HepG2 (cell line): ENCODE data around the gene P3H2. TPM values are rescaled to one million over a fixed set of nuclear protein-coding genes. Genes with fewer than 3 reads are reported as not detected.

Experiments used
- ATAC-seq: fragments of 200-7000 bp; cut with Tn5 transposase; 3 replicates; pipeline ENCODE4 v1.9.1; 2020; ENCODE audit warnings: mild to moderate bottlenecking, moderate library complexity
- BruUV-seq: library from RNA; stranded (reverse); fragments of 400-500 nt; replicated peaks from 2 replicates; lab custom pipeline; 2021; lab: Mats Ljungman, UMichigan
- CTCF ChIA-PET: fragments of 300-600 bp; formaldehyde crosslinking; extraction: SDS; loops from one replicate; lab custom pipeline; 2021; ENCODE audit warnings: low total read pairs, inconsistent platforms, low intra/inter-chr PET ratio; lab: Yijun Ruan, JAX
- POLR2A ChIA-PET: fragments of 350-600 bp; sonication (Branson Sonifier 250); formaldehyde crosslinking; loops from one replicate; lab custom pipeline; 2020; ENCODE audit warnings: antibody characterized with exemption, inconsistent platforms; lab: Yijun Ruan, JAX
- DNase-seq: peaks from one replicate; pipeline ENCODE4 v3.0.0-alpha.2; 2015; ENCODE audit warnings: low spot score
- FAIRE-seq: peaks from 3 replicates; lab custom pipeline; 2011; peaks lifted over from hg19 to GRCh38; lab: Jason Lieb, UNC
- H2AFZ ChIP-seq: one replicate; pipeline ENCODE4 v1.6.1; 2011; ENCODE audit warnings: low read length, inconsistent platforms
- H3K27ac ChIP-seq: fragments of 300-600 bp; 3 replicates; pipeline ENCODE4 v1.8.0; 2011; ENCODE audit warnings: mixed run types, mild to moderate bottlenecking, mixed read lengths, low read length, inconsistent platforms; ENCODE audit not compliant: insufficient read depth; ENCODE audit errors: extremely low read length
- H3K27me3 ChIP-seq, 2 experiments: fragments of 200-600 bp in 1 of 2; 2 replicates in 1 of 2; 3 replicates in 1 of 2; pipeline versions ENCODE4 v1.6.0 to v1.8.0; 2011; ENCODE audit warnings: low read length in 2 of 2, mild to moderate bottlenecking in 2 of 2, moderate library complexity in 2 of 2, inconsistent platforms in 1 of 2; ENCODE audit not compliant: insufficient read depth in 2 of 2, control insufficient read depth in 1 of 2
- H3K36me3 ChIP-seq, 2 experiments: fragments of 200-600 bp in 1 of 2; replicated peaks in 1 of 2; 2 replicates in 1 of 2; 3 replicates in 1 of 2; pipeline versions ENCODE4 v1.5.1 to v1.8.0; 2011; ENCODE audit warnings: low read length in 2 of 2, inconsistent platforms in 1 of 2; ENCODE audit not compliant: insufficient read depth in 2 of 2, control insufficient read depth in 1 of 2
- H3K4me1 ChIP-seq: 2 replicates; pipeline ENCODE4 v1.5.1; 2012; ENCODE audit warnings: low read length, inconsistent platforms; ENCODE audit not compliant: insufficient read depth
- H3K4me2 ChIP-seq: 2 replicates; pipeline ENCODE4 v1.6.0; 2011; ENCODE audit warnings: low read depth, low read length, inconsistent platforms
- H3K4me3 ChIP-seq, 3 experiments: fragments of 200-600 bp in 1 of 3; sonication (generic), shearing (Covaris generic) in 1 of 3; replicated peaks in 1 of 3; 2 replicates each; pipeline ENCODE4 v1.5.1; 2011 to 2016; ENCODE audit warnings: low read length in 3 of 3, inconsistent platforms in 2 of 3, low read depth in 2 of 3, mild to moderate bottlenecking in 2 of 3, control low read depth in 1 of 3, mixed read lengths in 1 of 3; ENCODE audit not compliant: insufficient read depth in 1 of 3
- H3K79me2 ChIP-seq: one replicate; pipeline ENCODE4 v1.6.1; 2011; ENCODE audit warnings: low read length, inconsistent platforms; ENCODE audit not compliant: insufficient read depth
- H3K9ac ChIP-seq: 2 replicates; pipeline ENCODE4 v1.6.0; 2011; ENCODE audit warnings: mild to moderate bottlenecking, low read depth, low read length, inconsistent platforms; ENCODE audit not compliant: insufficient read depth
- H3K9me3 ChIP-seq: 2 replicates; pipeline ENCODE4 v1.5.1; 2012; ENCODE audit warnings: mild to moderate bottlenecking, low read length
- H4K20me1 ChIP-seq: 2 replicates; pipeline ENCODE4 v1.6.0; 2011; ENCODE audit warnings: inconsistent platforms, mild to moderate bottlenecking, low read length, moderate library complexity; ENCODE audit not compliant: insufficient read depth
- AGO2 ChIP-seq: fragments of 200-400 bp; formaldehyde crosslinking; optimal IDR thresholded peaks from 2 replicates; pipeline ENCODE3; 2017; ENCODE audit warnings: mild to moderate bottlenecking, low read depth, low read length, moderate library complexity
- HOXA7 ChIP-seq: sonication (generic); formaldehyde crosslinking; IDR thresholded peaks from 2 replicates; pipeline ENCODE4 v1.8.1; 2022; ENCODE audit warnings: mild to moderate bottlenecking, missing genetic modification reagents, moderate library complexity
- KLF11 ChIP-seq: IDR thresholded peaks from 2 replicates; pipeline ENCODE4 v1.6.1; 2016; ENCODE audit warnings: missing compliant biosample characterization
- SNAI1 ChIP-seq: sonication (generic); formaldehyde crosslinking; IDR thresholded peaks from 2 replicates; pipeline ENCODE4 v1.5.0; 2020; ENCODE audit warnings: mild to moderate bottlenecking, missing genetic modification reagents, borderline replicate concordance
- TAF1 ChIP-seq: sonication (generic); formaldehyde crosslinking; IDR thresholded peaks from 2 replicates; pipeline ENCODE4 v1.4.0; 2020; ENCODE audit warnings: missing genetic modification reagents
- TRIM24 ChIP-seq: sonication (generic); formaldehyde crosslinking; IDR thresholded peaks from 2 replicates; pipeline ENCODE4 v1.8.0; 2022; ENCODE audit warnings: mild to moderate bottlenecking, missing genetic modification reagents
- ZBTB7B ChIP-seq: sonication (generic); formaldehyde crosslinking; IDR thresholded peaks from 2 replicates; pipeline ENCODE4 v1.4.0; 2020; ENCODE audit warnings: missing genetic modification reagents
- ZNF124 ChIP-seq: sonication (generic); formaldehyde crosslinking; IDR thresholded peaks from 2 replicates; pipeline ENCODE4 v1.4.0; 2020; ENCODE audit warnings: missing genetic modification reagents
- ZNF317 ChIP-seq: sonication (generic); formaldehyde crosslinking; IDR thresholded peaks from 2 replicates; pipeline ENCODE4 v1.5.0; 2020; ENCODE audit warnings: mild to moderate bottlenecking, missing genetic modification reagents
- ZNF570 ChIP-seq: sonication (generic); formaldehyde crosslinking; IDR thresholded peaks from 2 replicates; pipeline ENCODE4 v1.4.0; 2020; ENCODE audit warnings: mild to moderate bottlenecking, missing genetic modification reagents, borderline replicate concordance
- ZNF672 ChIP-seq: sonication (generic); formaldehyde crosslinking; IDR thresholded peaks from 2 replicates; pipeline ENCODE4 v1.8.1; 2022; ENCODE audit warnings: missing genetic modification reagents
- WGBS: methylation state at CpG from one replicate; pipeline ENCODE4 v1.1.6; 2017; ENCODE audit warnings: low lambda C conversion rate; 5-methylcytosine and 5-hydroxymethylcytosine counted together
- in situ Hi-C: cut with HindIII; loops from 2 replicates; pipeline ENCODE4 v1.10.0; 2017; ENCODE audit warnings: low pct_unique_long_range_greater_than_20kb; ENCODE audit not compliant: extremely low pct_ligation_motif_present
- intact Hi-C: fragments of 100-400 bp; cut with micrococcal nuclease; formaldehyde crosslinking; loops from one replicate; pipeline ENCODE4 v1.10.0; 2022; ENCODE audit not compliant: unreplicated experiment
- polyA plus RNA-seq, 8 experiments: library from polyadenylated mRNA; depleted of rRNA in 3 of 8; stranded (reverse) in 7 of 8; unstranded in 1 of 8; fragments of >200 nt; fragmentation: Illumina TruSeq in 4 of 8; extraction: Trizol in 4 of 8; gene quantifications; 2 replicates each; pipeline versions ENCODE4 v1.2.1 to v1.2.3, GENCODE V29; 2011 to 2016; ENCODE audit warnings: low read depth in 4 of 8, missing spikeins in 1 of 8, mixed read lengths in 1 of 8; ENCODE audit not compliant: insufficient read depth in 1 of 8
- total RNA-seq, 5 experiments: library from RNA; depleted of rRNA; stranded (reverse); fragments of >200 nt; fragmentation: Illumina TruSeq; extraction: Trizol; gene quantifications; 2 replicates each; pipeline ENCODE4 v1.2.3, GENCODE V29; 2016; ENCODE audit warnings: low read depth in 1 of 5
- TF ChIP-seq, protein P1 (sequence below): sonication (generic); formaldehyde crosslinking; IDR thresholded peaks from 2 replicates; pipeline ENCODE4 v1.8.0; 2022; ENCODE audit warnings: mild to moderate bottlenecking, missing genetic modification reagents; ENCODE audit not compliant: insufficient replicate concordance
- TF ChIP-seq, protein P2 (sequence below): sonication (generic); formaldehyde crosslinking; IDR thresholded peaks from 2 replicates; pipeline ENCODE4 v1.9.0; 2021; ENCODE audit warnings: missing genetic modification reagents, borderline replicate concordance
- TF ChIP-seq, protein P3 (sequence below): sonication (generic); formaldehyde crosslinking; IDR thresholded peaks from 2 replicates; pipeline ENCODE4 v1.8.1; 2023; ENCODE audit warnings: mild to moderate bottlenecking, missing genetic modification reagents, borderline replicate concordance

Gene P3H2
- total and polyA plus RNA-seq, 2 of the 13 experiments (the other 11 are each of a cell fraction or from before 2014, with no cell fraction given) = not detected

DNA sequence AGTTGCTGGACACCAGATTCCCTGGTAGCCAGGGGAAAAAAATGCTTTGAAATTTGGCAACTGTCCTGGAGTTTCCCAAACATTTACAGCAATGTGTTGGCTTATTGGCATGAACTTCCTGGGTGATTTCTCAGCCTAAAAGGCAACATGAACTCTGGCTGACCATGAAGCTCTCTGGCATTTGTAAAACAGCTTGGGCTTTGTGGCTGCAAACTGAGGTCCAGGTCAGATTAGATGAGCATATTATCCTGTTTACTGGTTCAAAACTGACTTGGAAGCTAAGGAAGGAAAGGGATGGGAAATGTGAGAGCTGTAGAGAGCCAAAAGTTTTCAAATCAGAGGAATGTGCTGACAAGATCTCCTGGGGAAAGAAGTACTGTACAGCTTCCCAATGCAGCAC is 139.0 kb downstream of the P3H2 start (continued):
- TF ChIP-seq ZBTB7B (no peak), TRIM24 (CRISPR knock-in tag) (no peak), KLF11 (CRISPR knock-in tag) (no peak)
- TF ChIP-seq, protein P1, sequence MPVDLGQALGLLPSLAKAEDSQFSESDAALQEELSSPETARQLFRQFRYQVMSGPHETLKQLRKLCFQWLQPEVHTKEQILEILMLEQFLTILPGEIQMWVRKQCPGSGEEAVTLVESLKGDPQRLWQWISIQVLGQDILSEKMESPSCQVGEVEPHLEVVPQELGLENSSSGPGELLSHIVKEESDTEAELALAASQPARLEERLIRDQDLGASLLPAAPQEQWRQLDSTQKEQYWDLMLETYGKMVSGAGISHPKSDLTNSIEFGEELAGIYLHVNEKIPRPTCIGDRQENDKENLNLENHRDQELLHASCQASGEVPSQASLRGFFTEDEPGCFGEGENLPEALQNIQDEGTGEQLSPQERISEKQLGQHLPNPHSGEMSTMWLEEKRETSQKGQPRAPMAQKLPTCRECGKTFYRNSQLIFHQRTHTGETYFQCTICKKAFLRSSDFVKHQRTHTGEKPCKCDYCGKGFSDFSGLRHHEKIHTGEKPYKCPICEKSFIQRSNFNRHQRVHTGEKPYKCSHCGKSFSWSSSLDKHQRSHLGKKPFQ (CRISPR knock-in tag) = no peak

DNA sequence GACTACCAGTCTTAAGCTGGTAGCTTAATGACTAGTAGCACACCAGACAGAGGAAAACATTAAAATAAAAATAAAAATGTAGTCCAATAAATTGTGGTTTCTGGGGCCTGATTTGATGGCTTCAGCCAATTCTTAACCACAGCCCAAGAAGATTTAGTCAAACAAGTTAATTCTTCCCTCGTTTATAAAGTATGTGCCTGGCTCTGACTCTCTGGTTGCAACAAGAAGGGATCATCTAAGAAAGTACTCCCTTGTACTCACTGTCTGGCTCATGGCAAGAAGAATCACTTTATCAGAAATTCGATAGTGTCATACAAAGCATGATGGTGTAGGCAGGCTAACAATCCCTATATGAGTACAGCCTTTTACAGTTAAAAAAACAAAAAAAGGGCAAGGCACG is 141.9 kb downstream of the P3H2 start:
- FAIRE-seq (no peak), DNase-seq (no peak), ATAC-seq (no peak)
- CTCF ChIA-PET = no interaction called here
- no peak overlapping the region for H3K9ac ChIP-seq
- H3K79me2 ChIP-seq = no peaks in the 10 kb centered on the region
- H3K27ac ChIP-seq = no peak overlapping the region
- no peaks in the 10 kb centered on the region for H3K36me3 ChIP-seq
- H3K27me3 ChIP-seq = no peaks in the 10 kb centered on the region
- intact Hi-C loops (no loop called here), in situ Hi-C loops (loop anchor here (10.0 kb wide), 1 partner anchor 346 kb away; the partner anchor contains the start of gene CLDN1)
- WGBS = 0% methylated on average over 3 of the region's 3 CpGs
- no peak overlapping the region for H3K4me3 ChIP-seq
- POLR2A ChIA-PET = no interaction called here
- no peaks in the 10 kb centered on the region for H3K9me3 ChIP-seq
- H2AFZ ChIP-seq = no peak overlapping the region
- H3K4me1 ChIP-seq = no peaks in the 10 kb centered on the region
- TF ChIP-seq HOXA7 (CRISPR knock-in tag) = no peak
- no peak overlapping the region for H3K4me2 ChIP-seq
- H4K20me1 ChIP-seq = no peaks in the 10 kb centered on the region
- no TSS peak for BruUV-seq

DNA sequence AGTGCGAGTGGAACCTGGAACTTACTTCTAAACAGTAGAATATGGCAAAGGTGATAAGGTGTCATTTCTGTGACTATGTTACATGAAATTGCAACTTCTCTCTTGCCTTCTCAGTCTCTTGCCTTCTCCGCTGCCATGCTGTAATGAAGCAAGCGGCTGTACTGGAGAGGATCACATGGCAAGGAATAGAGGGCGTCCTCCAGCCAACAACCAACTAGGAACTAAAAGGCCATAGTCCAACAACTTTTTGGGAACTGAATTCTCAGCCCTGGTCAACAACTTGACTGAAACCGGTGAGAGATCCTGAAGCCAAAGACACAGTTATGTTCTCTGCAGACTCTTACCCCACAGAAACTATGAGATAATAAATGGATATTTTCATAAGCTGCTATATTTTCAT is 143.5 kb downstream of the P3H2 start:
- in situ Hi-C loops = loop anchor here (10.0 kb wide), 1 partner anchor 348 kb away; the partner anchor contains the start of gene CLDN1
- Histone ChIP-seq H3K4me2 (no peak overlapping the region), H3K4me3 (no peak overlapping the region), H4K20me1 (no peaks in the 10 kb centered on the region), H3K27ac (no peak overlapping the region), H3K9ac (no peak overlapping the region), H3K9me3 (no peaks in the 10 kb centered on the region), H3K4me1 (no peaks in the 10 kb centered on the region), H3K79me2 (no peaks in the 10 kb centered on the region), H3K36me3 (no peaks in the 10 kb centered on the region), H2AFZ (no peak overlapping the region), H3K27me3 (no peaks in the 10 kb centered on the region)
- intact Hi-C loops = no loop called here
- ChIA-PET POLR2A (no interaction called here), CTCF (no interaction called here)
- WGBS = 35% methylated on average over 5 of the region's 5 CpGs
- FAIRE-seq = no peak
- no peak for DNase-seq
- BruUV-seq = no TSS peak
- no peak for ATAC-seq
- no peak for TF ChIP-seq TAF1 (CRISPR knock-in tag)
- TF ChIP-seq, protein P2, sequence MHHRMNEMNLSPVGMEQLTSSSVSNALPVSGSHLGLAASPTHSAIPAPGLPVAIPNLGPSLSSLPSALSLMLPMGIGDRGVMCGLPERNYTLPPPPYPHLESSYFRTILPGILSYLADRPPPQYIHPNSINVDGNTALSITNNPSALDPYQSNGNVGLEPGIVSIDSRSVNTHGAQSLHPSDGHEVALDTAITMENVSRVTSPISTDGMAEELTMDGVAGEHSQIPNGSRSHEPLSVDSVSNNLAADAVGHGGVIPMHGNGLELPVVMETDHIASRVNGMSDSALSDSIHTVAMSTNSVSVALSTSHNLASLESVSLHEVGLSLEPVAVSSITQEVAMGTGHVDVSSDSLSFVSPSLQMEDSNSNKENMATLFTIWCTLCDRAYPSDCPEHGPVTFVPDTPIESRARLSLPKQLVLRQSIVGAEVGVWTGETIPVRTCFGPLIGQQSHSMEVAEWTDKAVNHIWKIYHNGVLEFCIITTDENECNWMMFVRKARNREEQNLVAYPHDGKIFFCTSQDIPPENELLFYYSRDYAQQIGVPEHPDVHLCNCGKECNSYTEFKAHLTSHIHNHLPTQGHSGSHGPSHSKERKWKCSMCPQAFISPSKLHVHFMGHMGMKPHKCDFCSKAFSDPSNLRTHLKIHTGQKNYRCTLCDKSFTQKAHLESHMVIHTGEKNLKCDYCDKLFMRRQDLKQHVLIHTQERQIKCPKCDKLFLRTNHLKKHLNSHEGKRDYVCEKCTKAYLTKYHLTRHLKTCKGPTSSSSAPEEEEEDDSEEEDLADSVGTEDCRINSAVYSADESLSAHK (CRISPR knock-in tag) = no peak
- TF ChIP-seq ZNF317 (CRISPR knock-in tag) = no peak
- no peak for TF ChIP-seq AGO2
- no peak for TF ChIP-seq ZNF124 (CRISPR knock-in tag)
- no peak for TF ChIP-seq ZNF672 (CRISPR knock-in tag)
- TF ChIP-seq, protein P3, sequence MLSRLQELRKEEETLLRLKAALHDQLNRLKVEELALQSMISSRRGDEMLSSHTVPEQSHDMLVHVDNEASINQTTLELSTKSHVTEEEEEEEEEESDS (CRISPR knock-in tag) = no peak
- TF ChIP-seq ZNF570 (CRISPR knock-in tag) = no peak
- no peak for TF ChIP-seq SNAI1
